DND-41 (cell line): ENCODE results near the gene NR2F6.
A peak's percentile ranks its signal among the peaks of the same experiment; 100 is the strongest.

Source experiments
- ATAC-seq: fragments of 200-7000 bp; cut with Tn5 transposase; 3 replicates; pipeline ENCODE4 v1.9.1; 2021; ENCODE audit warnings: low read depth; ENCODE audit not compliant: insufficient read depth
- DNase-seq: peaks from one replicate; pipeline ENCODE4 v3.0.0-alpha.2; 2020
- H2AFZ ChIP-seq: 2 replicates; pipeline ENCODE4 v1.6.0; 2012; ENCODE audit warnings: low read depth, low read length
- H3K27ac ChIP-seq: 2 replicates; pipeline ENCODE4 v1.5.1; 2012; ENCODE audit warnings: low read length, inconsistent platforms
- H3K27me3 ChIP-seq: fragments of 200-600 bp; sonication (generic); 2 replicates; pipeline ENCODE4 v1.6.0; 2012; ENCODE audit warnings: low read length, mild to moderate bottlenecking, inconsistent platforms; ENCODE audit not compliant: insufficient read depth, poor library complexity
- H3K36me3 ChIP-seq: 2 replicates; pipeline ENCODE4 v1.5.1; 2012; ENCODE audit warnings: low read length, inconsistent platforms; ENCODE audit not compliant: insufficient read depth
- H3K4me1 ChIP-seq: 2 replicates; pipeline ENCODE4 v1.5.1; 2012; ENCODE audit warnings: mild to moderate bottlenecking, low read length; ENCODE audit not compliant: insufficient read depth
- H3K4me2 ChIP-seq: 2 replicates; pipeline ENCODE4 v1.6.0; 2012; ENCODE audit warnings: mild to moderate bottlenecking, moderate library complexity, low read length, inconsistent platforms; ENCODE audit not compliant: insufficient read depth
- H3K4me3 ChIP-seq, 2 experiments: fragments of 200-600 bp in 1 of 2; shearing (Covaris generic) in 1 of 2; 2 replicates each; pipeline ENCODE4 v1.5.1; 2012 to 2016; ENCODE audit warnings: inconsistent platforms in 2 of 2, low read length in 2 of 2, mild to moderate bottlenecking in 2 of 2, low read depth in 1 of 2, moderate library complexity in 1 of 2
- H3K79me2 ChIP-seq: 2 replicates; pipeline ENCODE4 v1.6.0; 2012; ENCODE audit warnings: low read length, inconsistent platforms; ENCODE audit not compliant: insufficient read depth
- H3K9ac ChIP-seq: 2 replicates; pipeline ENCODE4 v1.6.0; 2012; ENCODE audit warnings: low read depth, mild to moderate bottlenecking, inconsistent platforms, low read length, moderate library complexity
- H3K9me3 ChIP-seq: 2 replicates; pipeline ENCODE4 v1.5.1; 2012; ENCODE audit warnings: low read length, moderate library complexity, mild to moderate bottlenecking, inconsistent platforms; ENCODE audit not compliant: insufficient read depth, severe bottlenecking
- H4K20me1 ChIP-seq: 2 replicates; pipeline ENCODE4 v1.6.0; 2012; ENCODE audit warnings: low read length; ENCODE audit not compliant: insufficient read depth
- CTCF ChIP-seq: IDR thresholded peaks from 2 replicates; pipeline ENCODE4 v1.5.1; 2012; ENCODE audit warnings: borderline replicate concordance, low read length, moderate library complexity, mild to moderate bottlenecking; ENCODE audit not compliant: poor library complexity, severe bottlenecking; ENCODE audit errors: extremely low read depth
- EZH2 ChIP-seq: IDR thresholded peaks from 3 replicates; pipeline ENCODE4 v1.6.1; 2012; ENCODE audit warnings: borderline replicate concordance, low read depth, mild to moderate bottlenecking, moderate library complexity, low read length, inconsistent platforms; ENCODE audit not compliant: severe bottlenecking

Gene NR2F6

GRCh38 chr19:17219286-17219685, 26.4 kb downstream of the NR2F6 start:
- Histone ChIP-seq H3K79me2 (peaks cover 7% of the 10 kb centered on the region), H3K9ac (no peak overlapping the region), H3K27ac (no peak overlapping the region), H3K9me3 (no peaks in the 10 kb centered on the region), H3K27me3 (no peaks in the 10 kb centered on the region), H3K4me1 (peaks cover 15% of the 10 kb centered on the region), H3K36me3 (peaks cover 29% of the 10 kb centered on the region), H3K4me2 (no peak overlapping the region), H2AFZ (no peak overlapping the region), H4K20me1 (no peaks in the 10 kb centered on the region), H3K4me3 (no peak overlapping the region)
- no peak for DNase-seq
- TF ChIP-seq EZH2 (no peak), CTCF (no peak)
- no peak for ATAC-seq

GRCh38 chr19:17216058-17216670, 29.6 kb downstream of the NR2F6 start:
- Histone ChIP-seq H3K27ac (peak overlapping the region; percentile 91), H3K4me1 (peaks cover 16% of the 10 kb centered on the region), H3K36me3 (peaks cover 46% of the 10 kb centered on the region), H3K4me3 (peak overlapping the region in 1 of 2 experiments; percentile 68; a peak in 2 of 4 replicates), H3K79me2 (peaks cover 7% of the 10 kb centered on the region), H2AFZ (no peak overlapping the region), H3K9ac (peak overlapping the region; percentile 80), H3K4me2 (peak overlapping the region; percentile 79), H3K9me3 (no peaks in the 10 kb centered on the region), H4K20me1 (no peaks in the 10 kb centered on the region), H3K27me3 (no peaks in the 10 kb centered on the region)
- ATAC-seq: no peak
- no peak for DNase-seq
- TF ChIP-seq EZH2 (no peak), CTCF (no peak)

- TF ChIP-seq EZH2: no peak
- no peak for TF ChIP-seq CTCF
- Histone ChIP-seq H3K9ac (peak within 1 kb of the TSS; percentile 80), H2AFZ (peak within 1 kb of the TSS; percentile 70), H3K4me1 (peaks cover 16% of the 10 kb centered on the region), H3K79me2 (peaks cover 7% of the 10 kb centered on the region), H3K9me3 (no peaks in the 10 kb centered on the region), H3K27ac (peak within 1 kb of the TSS; percentile 91), H4K20me1 (no peaks in the 10 kb centered on the region), H3K36me3 (peaks cover 53% of the 10 kb centered on the region), H3K27me3 (no peaks in the 10 kb centered on the region), H3K4me2 (peak within 1 kb of the TSS; percentile 79), H3K4me3 (peak within 1 kb of the TSS; percentile 27 to 68; a peak in 3 of 4 replicates)
- peak; percentile 91 for DNase-seq
- ATAC-seq: peak; percentile 97
Observed at GRCh38 chr19:17215127-17215971, 30.4 kb downstream of the NR2F6 start, which contains the start of gene USE1. Gene USE1, plus strand, starts transcription at chr19:17215357. Its CDS starts 49 bp downstream, at chr19:17215406.
